ENCODE results near the gene BBLN. TPM values are rescaled to one million over a fixed set of nuclear protein-coding genes. Genes with fewer than 3 reads are reported as not detected.
A peak's percentile ranks its signal among the peaks of the same experiment; 100 is the strongest.

BBLN gene
- total RNA-seq, 1 donor from 2014 or later, result 36.1 TPM

GRCh38 chr9:128138001-128138400 is 22.1 kb upstream of the BBLN start:
- no peak for ATAC-seq
- DNase-seq (ENCODE audit: missing footprints), result no peak
- intact Hi-C loops (cut with DNase I), result no loop called here

GRCh38 chr9:128139621-128140020 is 20.4 kb upstream of the BBLN start:
- intact Hi-C loops (cut with DNase I), result no loop called here
- ATAC-seq (no peak), DNase-seq (ENCODE audit: missing footprints) (no peak)

GRCh38 chr9:128141604-128142003 is 18.5 kb upstream of the BBLN start:
- ATAC-seq (no peak), DNase-seq (ENCODE audit: missing footprints) (no peak)
- intact Hi-C loops (cut with DNase I), result no loop called here

GRCh38 chr9:128142061-128142460 is 18.0 kb upstream of the BBLN start:
- no peak for DNase-seq (ENCODE audit: missing footprints)
- intact Hi-C loops (cut with DNase I), result no loop called here
- ATAC-seq, result no peak

- intact Hi-C loops (cut with DNase I), result no loop called here
- no peak for ATAC-seq
- peak; percentile 4 for DNase-seq (ENCODE audit: missing footprints)
These were observed 17.5 kb upstream of the BBLN start for GRCh38 chr9:128142596-128142995.

GRCh38 chr9:128143525-128144238 is 16.4 kb upstream of the BBLN start:
- intact Hi-C loops (cut with DNase I), result no loop called here
- ATAC-seq (no peak), DNase-seq (ENCODE audit: missing footprints) (peak; percentile 21)

- peak; percentile 10 for ATAC-seq
- DNase-seq (ENCODE audit: missing footprints), result peak; percentile 50
- intact Hi-C loops (cut with DNase I), result no loop called here
These were observed 15.6 kb upstream of the BBLN start for GRCh38 chr9:128144239-128145181.

GRCh38 chr9:128145536-128145935 is 14.5 kb upstream of the BBLN start:
- no peak for DNase-seq (ENCODE audit: missing footprints)
- intact Hi-C loops (cut with DNase I), result no loop called here
- ATAC-seq, result no peak

GRCh38 chr9:128145951-128146351 is 14.1 kb upstream of the BBLN start:
- no peak for ATAC-seq
- intact Hi-C loops (cut with DNase I), result no loop called here
- DNase-seq (ENCODE audit: missing footprints), result peak; percentile 55

GRCh38 chr9:128146591-128147120 is 13.4 kb upstream of the BBLN start:
- intact Hi-C loops (cut with DNase I), result no loop called here
- DNase-seq (ENCODE audit: missing footprints), result no peak
- ATAC-seq, result no peak

GRCh38 chr9:128148509-128149000 is 11.5 kb upstream of the BBLN start:
- no peak for ATAC-seq
- intact Hi-C loops (cut with DNase I), result no loop called here
- DNase-seq (ENCODE audit: missing footprints), result peak; percentile 15

- ATAC-seq, result no peak
- peak; percentile 26 for DNase-seq (ENCODE audit: missing footprints)
- intact Hi-C loops (cut with DNase I), result no loop called here
These were observed 10.9 kb upstream of the BBLN start, which contains the start of gene LCN2 for GRCh38 chr9:128149001-128149701. Gene LCN2 (plus strand): TSS chr9:128149453. CDS start chr9:128149526, 73 bp downstream.

GRCh38 chr9:128149951-128150593 is 10.0 kb upstream of the BBLN start:
- DNase-seq (ENCODE audit: missing footprints), result peak; percentile 31
- intact Hi-C loops (cut with DNase I), result no loop called here
- ATAC-seq, result no peak

GRCh38 chr9:128150594-128151308 is 9.3 kb upstream of the BBLN start:
- intact Hi-C loops (cut with DNase I), result no loop called here
- DNase-seq (ENCODE audit: missing footprints) (peak; percentile 57), ATAC-seq (no peak)

- DNase-seq (ENCODE audit: missing footprints) (peak; percentile 46), ATAC-seq (no peak)
- intact Hi-C loops (cut with DNase I), result no loop called here
These were observed 8.5 kb upstream of the BBLN start for GRCh38 chr9:128151309-128152132.

- peak; percentile 40 for DNase-seq (ENCODE audit: missing footprints)
- intact Hi-C loops (cut with DNase I), result no loop called here
- no peak for ATAC-seq
These were observed 7.7 kb upstream of the BBLN start for GRCh38 chr9:128152133-128153059.

All from Right ventricle myocardium inferior (tissue), 1 donor.